Liver (tissue), 9 donors: Measurements from ENCODE around the gene BRI3. TPM values are rescaled to one million over a fixed set of nuclear protein-coding genes. Genes with fewer than 3 reads are reported as not detected.

Experiments used
- DNase-seq: peaks from one replicate; pipeline ENCODE4 v3.0.0-alpha.2; 2017; ENCODE audit warnings: low spot score
- H3K27ac ChIP-seq, 2 donors: one replicate each; pipeline ENCODE4 v1.7.0; 2013; ENCODE audit warnings: inconsistent platforms in 2 of 2, low read length in 2 of 2, control low read depth in 1 of 2, low read depth in 1 of 2, mild to moderate bottlenecking in 1 of 2
- H3K27me3 ChIP-seq, 4 donors: one replicate each; pipeline versions ENCODE4 v1.6.1 to v1.7.0; 2013; ENCODE audit warnings: low read length in 3 of 4, inconsistent platforms in 1 of 4, mild to moderate bottlenecking in 1 of 4, moderate library complexity in 1 of 4; ENCODE audit not compliant: control insufficient read depth in 4 of 4, insufficient read depth in 4 of 4
- H3K36me3 ChIP-seq, 4 donors: one replicate each; pipeline versions ENCODE4 v1.6.1 to v1.7.0; 2013; ENCODE audit warnings: low read length in 3 of 4, mild to moderate bottlenecking in 3 of 4, low read depth in 1 of 4, moderate library complexity in 1 of 4; ENCODE audit not compliant: control insufficient read depth in 4 of 4, insufficient read depth in 3 of 4
- H3K4me1 ChIP-seq, 4 donors: one replicate each; pipeline versions ENCODE4 v1.6.1 to v1.7.0; 2013; ENCODE audit warnings: low read length in 3 of 4, mild to moderate bottlenecking in 3 of 4, moderate library complexity in 1 of 4; ENCODE audit not compliant: control insufficient read depth in 4 of 4, insufficient read depth in 4 of 4
- H3K4me3 ChIP-seq, 3 donors: one replicate each; pipeline versions ENCODE4 v1.6.1 to v1.7.0; 2013; ENCODE audit warnings: low read length in 3 of 3, control low read depth in 1 of 3, low read depth in 1 of 3, mild to moderate bottlenecking in 1 of 3
- H3K9ac ChIP-seq, 2 donors: one replicate each; pipeline ENCODE4 v1.7.0; 2013; ENCODE audit warnings: low read length in 2 of 2, mild to moderate bottlenecking in 2 of 2, moderate library complexity in 2 of 2, control low read depth in 1 of 2, low read depth in 1 of 2
- H3K9me3 ChIP-seq, 4 donors: one replicate each; pipeline versions ENCODE4 v1.6.1 to v1.7.0; 2013; ENCODE audit warnings: low read length in 3 of 4; ENCODE audit not compliant: control insufficient read depth in 4 of 4
- CTCF ChIP-seq: fragments of 150-350 bp; IDR thresholded peaks from 2 replicates; pipeline ENCODE4 v1.5.1; 2017; ENCODE audit warnings: improper control_type of control experiment, low read depth, low read length; ENCODE audit not compliant: missing input control
- EGR1 ChIP-seq, 2 donors: IDR thresholded peaks; 2 replicates each; pipeline ENCODE4 v1.6.1; 2016 to 2018; ENCODE audit warnings: antibody characterized with exemption in 2 of 2, low read depth in 2 of 2
- FOXA1 ChIP-seq: IDR thresholded peaks from 2 replicates; pipeline ENCODE4 v1.6.1; 2016; ENCODE audit warnings: antibody characterized with exemption
- GABPA ChIP-seq, 2 donors: IDR thresholded peaks in 1 of 2; conservative IDR thresholded peaks in 1 of 2; 2 replicates each; pipeline ENCODE4 v1.6.1; 2016; ENCODE audit warnings: antibody characterized with exemption in 2 of 2, mild to moderate bottlenecking in 1 of 2, moderate library complexity in 1 of 2
- HNF4G ChIP-seq: IDR thresholded peaks from 2 replicates; pipeline ENCODE4 v1.6.1; 2016; ENCODE audit warnings: antibody characterized with exemption
- JUND ChIP-seq, 2 donors: IDR thresholded peaks; 2 replicates each; pipeline ENCODE4 v1.6.1; 2016; ENCODE audit warnings: antibody characterized with exemption in 2 of 2
- MAX ChIP-seq: IDR thresholded peaks from 2 replicates; pipeline ENCODE4 v1.6.1; 2016; ENCODE audit warnings: antibody characterized with exemption
- NR2F2 ChIP-seq: IDR thresholded peaks from 2 replicates; pipeline ENCODE4 v1.6.1; 2016; ENCODE audit warnings: antibody characterized with exemption
- RAD21 ChIP-seq, 2 donors: IDR thresholded peaks; 2 replicates each; pipeline ENCODE4 v1.6.1; 2016; ENCODE audit warnings: antibody characterized with exemption in 2 of 2, mild to moderate bottlenecking in 2 of 2
- RXRA ChIP-seq, 2 donors: IDR thresholded peaks; 2 replicates each; pipeline ENCODE4 v1.6.1; 2017 to 2018; ENCODE audit warnings: antibody characterized with exemption in 2 of 2, mild to moderate bottlenecking in 1 of 2
- SP1 ChIP-seq: IDR thresholded peaks from 2 replicates; pipeline ENCODE4 v1.6.1; 2018; ENCODE audit warnings: antibody characterized with exemption, mild to moderate bottlenecking
- TAF1 ChIP-seq: conservative IDR thresholded peaks from 2 replicates; pipeline ENCODE4 v1.6.1; 2016; ENCODE audit warnings: antibody characterized with exemption, mild to moderate bottlenecking
- YY1 ChIP-seq: IDR thresholded peaks from 2 replicates; pipeline ENCODE4 v1.6.1; 2016; ENCODE audit warnings: antibody characterized with exemption, mild to moderate bottlenecking
- ZBTB33 ChIP-seq: IDR thresholded peaks from 2 replicates; pipeline ENCODE4 v1.6.1; 2016; ENCODE audit warnings: antibody characterized with exemption
- WGBS: extraction: QIAGEN DNeasy Blood & Tissue Kit; methylation state at CpG from one replicate; pipeline ENCODE4 v1.1.7; 2013; 5-methylcytosine and 5-hydroxymethylcytosine counted together
- polyA plus RNA-seq, 2 donors: library from polyadenylated mRNA; stranded (reverse) in 1 of 2; unstranded in 1 of 2; fragments of 200-250 nt in 1 of 2; fragments of >200 nt in 1 of 2; fragmentation: Nextera tagmentation in 1 of 2; extraction: Ambion mirVana in 1 of 2; gene quantifications; one replicate each; pipeline versions ENCODE4 v1.2.1 to v1.2.3, GENCODE V29; 2013 to 2015
- total RNA-seq, 2 donors: library from RNA; depleted of rRNA; stranded (reverse); fragments of >200 nt; gene quantifications; one replicate each; pipeline ENCODE4 v1.2.3, GENCODE V29; 2014
- TF ChIP-seq, protein P1 (sequence below): IDR thresholded peaks from 2 replicates; pipeline ENCODE4 v1.6.1; 2016; ENCODE audit warnings: antibody characterized with exemption
- donor health status: healthy.
- donor health status: healthy.
- donor health status: healthy.
- donor health status: healthy.
- donor health status: healthy.

The BRI3 gene
- total and polyA plus RNA-seq, 4 donors, result 14.0 to 80.4 (median 49.7) TPM

DNA sequence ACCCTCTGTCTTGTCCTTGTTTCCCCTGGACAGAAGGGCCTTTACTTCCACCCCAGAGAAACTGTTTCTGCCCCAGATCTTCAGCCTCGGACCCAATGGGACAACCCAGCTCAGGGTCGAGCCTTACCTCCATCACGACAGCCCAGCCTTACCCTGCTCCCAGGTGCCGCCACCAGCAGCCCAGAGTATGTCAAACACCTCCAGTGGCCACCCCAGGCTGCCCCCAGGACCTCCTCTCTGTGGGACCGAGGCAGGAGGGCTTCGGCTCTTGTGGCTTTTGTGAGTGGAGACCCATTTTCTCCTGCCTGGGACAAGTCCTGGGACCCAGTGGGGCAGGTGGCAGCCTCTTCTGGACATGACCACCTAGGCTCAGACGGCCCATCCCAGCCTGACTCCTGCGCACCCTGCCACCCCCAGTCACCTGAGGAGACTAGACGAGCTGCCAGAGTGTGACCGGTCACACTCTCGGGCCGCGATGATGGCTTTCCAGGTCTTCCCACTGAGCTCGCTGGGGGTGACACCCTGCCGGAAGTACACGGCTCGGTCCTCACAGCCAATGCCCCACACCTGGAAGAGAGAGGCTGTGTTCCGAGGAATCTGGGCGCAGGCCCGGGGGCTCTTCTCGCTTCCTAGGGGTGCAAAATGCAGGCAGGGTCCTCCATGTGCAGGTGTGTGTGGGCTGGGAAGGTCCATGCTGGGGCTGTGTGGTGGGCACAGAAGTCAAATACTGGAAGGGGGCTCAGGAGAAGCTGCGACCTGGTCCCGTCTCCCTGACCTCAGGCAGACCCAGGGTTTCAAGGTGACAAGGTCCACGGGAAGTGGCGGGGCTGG is 44.9 kb upstream of the BRI3 start:
- 97% methylated on average over 25 of the region's 25 CpGs for WGBS
- no peak overlapping the region for H3K9ac ChIP-seq
- TF ChIP-seq EGR1 (IDR thresholded peaks at IDR 0.05; ENCODE audit: low read depth in 2 of 2) (no peak), GABPA (IDR thresholded peaks at IDR 0.05 in 1 of 2, conservative IDR thresholded peaks at IDR 0.05 in 1 of 2) (no peak), MAX (no peak), FOXA1 (no peak), NR2F2 (no peak), JUND (IDR thresholded peaks at IDR 0.05) (no peak), TAF1 (no peak), ZBTB33 (no peak), RAD21 (IDR thresholded peaks at IDR 0.05) (no peak), SP1 (no peak)
- TF ChIP-seq, protein P1, sequence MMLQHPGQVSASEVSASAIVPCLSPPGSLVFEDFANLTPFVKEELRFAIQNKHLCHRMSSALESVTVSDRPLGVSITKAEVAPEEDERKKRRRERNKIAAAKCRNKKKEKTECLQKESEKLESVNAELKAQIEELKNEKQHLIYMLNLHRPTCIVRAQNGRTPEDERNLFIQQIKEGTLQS, result no peak
- no peaks in the 10 kb centered on the region for H3K27me3 ChIP-seq
- H3K27ac ChIP-seq, result no peak overlapping the region
- H3K4me3 ChIP-seq, result no peak overlapping the region
- H3K9me3 ChIP-seq, result no peaks in the 10 kb centered on the region
- DNase-seq, result no peak
- no peaks in the 10 kb centered on the region for H3K4me1 ChIP-seq
- peaks cover 0 to 21% (median 5%) of the 10 kb centered on the region in 4 donors for H3K36me3 ChIP-seq

- no peak overlapping the region for H3K27ac ChIP-seq
Observed at GRCh38 chr7:98238076-98238475, 43.4 kb upstream of the BRI3 start.

DNA sequence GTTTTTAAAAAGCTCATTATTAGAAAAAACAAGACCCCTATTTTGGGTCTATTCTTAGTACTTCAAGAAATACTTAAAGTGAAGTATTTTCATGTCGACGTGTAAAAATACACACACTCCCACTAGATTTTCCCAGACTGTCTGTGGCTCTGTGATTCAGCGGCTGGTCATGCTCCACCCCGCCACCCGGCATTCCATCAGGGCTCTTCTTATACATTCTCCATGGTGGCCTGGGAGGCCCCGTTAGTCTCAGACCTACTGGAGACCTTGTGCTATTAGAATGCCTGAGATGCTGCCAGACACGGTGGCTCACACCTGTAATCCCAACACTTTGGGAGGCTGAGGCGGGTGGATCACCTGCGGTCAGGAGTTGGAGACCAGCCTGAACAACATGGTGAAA is 42.5 kb upstream of the BRI3 start:
- Histone ChIP-seq H3K9ac (no peak overlapping the region), H3K27me3 (no peaks in the 10 kb centered on the region), H3K9me3 (no peaks in the 10 kb centered on the region), H3K27ac (no peak overlapping the region), H3K36me3 (peaks cover 0 to 14% (median 5%) of the 10 kb centered on the region in 4 donors), H3K4me1 (no peaks in the 10 kb centered on the region), H3K4me3 (no peak overlapping the region)
- TF ChIP-seq CTCF (no peak), JUND (IDR thresholded peaks at IDR 0.05) (no peak)
- TF ChIP-seq, protein P1, result no peak
- 97% methylated on average over 9 of the region's 9 CpGs for WGBS
- no peak for DNase-seq

More at GRCh38 chr7:98238076-98238475, 43.4 kb upstream of the BRI3 start:
- Histone ChIP-seq H3K27me3 (no peaks in the 10 kb centered on the region), H3K9ac (no peak overlapping the region), H3K4me1 (no peaks in the 10 kb centered on the region), H3K4me3 (no peak overlapping the region), H3K9me3 (no peaks in the 10 kb centered on the region), H3K36me3 (peaks cover 0 to 18% (median 5%) of the 10 kb centered on the region in 4 donors)
- no peak for TF ChIP-seq YY1
- TF ChIP-seq JUND (IDR thresholded peaks at IDR 0.05), result no peak
- no peak for TF ChIP-seq HNF4G
- no peak for TF ChIP-seq RXRA (IDR thresholded peaks at IDR 0.05)
- TF ChIP-seq EGR1 (IDR thresholded peaks at IDR 0.05; ENCODE audit: low read depth in 2 of 2), result no peak
- DNase-seq, result no peak
- 97% methylated on average over 4 of the region's 4 CpGs for WGBS
